ENCODE results near the gene TPPP2.
A peak's percentile ranks its signal among the peaks of the same experiment; 100 is the strongest.
"Not testable (repeated sequence)": the region's sequence is repeated elsewhere in the genome, so short reads cannot be mapped to it uniquely, and the experiment has no call there.

The TPPP2 gene

DNA sequence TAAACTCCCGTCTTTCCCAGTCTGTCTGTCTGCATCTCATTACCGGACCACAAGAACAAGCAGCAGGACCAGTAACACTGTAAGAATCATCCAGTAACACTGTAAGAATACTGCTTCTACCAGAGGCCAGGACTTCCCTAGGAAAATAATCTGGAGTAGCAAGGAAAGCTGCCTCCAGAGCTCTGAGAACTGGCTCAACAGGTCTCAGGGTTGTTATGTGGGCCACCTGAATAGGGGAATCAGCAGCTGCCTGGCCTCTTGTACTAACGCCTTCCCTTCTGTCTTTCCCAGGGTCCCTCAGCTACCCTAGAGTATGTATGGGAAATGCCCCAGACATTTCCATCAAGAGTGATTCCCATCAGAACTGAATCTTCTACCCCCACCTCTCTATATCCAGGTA, 31.9 kb upstream of the TPPP2 start:
- no peaks in the 10 kb centered on the region for H3K27me3 ChIP-seq (ENCODE audit: control insufficient read depth, insufficient read depth, low read length)
- peaks cover 38% of the 10 kb centered on the region for H3K36me3 ChIP-seq (ENCODE audit: control insufficient read depth, insufficient read depth, low read length)
- H3K4me3 ChIP-seq (ENCODE audit: low read depth, low read length): no peak overlapping the region
- H3K9ac ChIP-seq (ENCODE audit: low read length): no peak overlapping the region
- H3K4me1 ChIP-seq (ENCODE audit: control insufficient read depth, insufficient read depth, low read length): peaks cover 22% of the 10 kb centered on the region
- no peaks in the 10 kb centered on the region for H3K9me3 ChIP-seq (ENCODE audit: control insufficient read depth, insufficient read depth, low read depth, low read length)
- no peak overlapping the region for H3K27ac ChIP-seq (ENCODE audit: low read depth, low read length)

DNA sequence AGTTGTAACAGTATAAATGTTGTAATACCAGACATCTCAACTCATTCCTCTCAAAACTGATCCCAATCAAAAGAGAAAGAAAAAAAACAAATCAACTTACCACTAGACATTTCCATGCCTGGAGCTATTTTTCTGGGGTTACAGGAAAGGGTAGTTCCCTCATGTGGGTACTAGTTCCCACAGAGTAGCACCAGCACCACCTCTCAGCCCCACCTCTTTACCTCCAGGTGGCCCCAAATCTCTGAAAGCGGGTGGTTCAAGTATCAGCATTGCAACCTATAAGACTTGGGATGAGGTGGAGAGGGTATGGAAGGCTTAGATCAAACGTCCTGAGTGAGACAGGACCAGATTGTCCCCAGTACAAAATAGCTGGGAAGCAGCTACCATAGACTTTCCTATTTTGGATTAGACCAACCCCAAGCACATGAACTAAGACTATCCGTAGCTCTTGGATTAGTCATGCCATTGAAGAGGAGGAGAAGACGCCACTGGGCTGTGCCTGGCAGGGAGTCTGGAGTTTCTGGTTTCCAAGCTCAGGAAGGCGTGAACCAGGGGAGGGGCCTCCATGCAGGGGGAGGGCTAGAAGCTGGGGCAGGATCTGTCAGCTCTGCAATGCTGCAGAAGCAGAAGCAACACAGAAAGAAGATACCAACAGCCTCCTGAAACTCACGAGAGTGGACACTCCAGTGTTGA, 31.2 kb upstream of the TPPP2 start, which contains the start of gene SLC39A2:
Gene SLC39A2, plus strand, starts transcription at position 620 of the 693 bp plus-strand sequence. CDS start 154 bp downstream, outside the sequence.
- Histone ChIP-seq H3K9ac (ENCODE audit: low read length) (no peak within 1 kb of the TSS), H3K4me1 (ENCODE audit: control insufficient read depth, insufficient read depth, low read length) (peaks cover 22% of the 10 kb centered on the region), H3K36me3 (ENCODE audit: control insufficient read depth, insufficient read depth, low read length) (peaks cover 35% of the 10 kb centered on the region), H3K27ac (ENCODE audit: low read depth, low read length) (no peak within 1 kb of the TSS), H3K9me3 (ENCODE audit: control insufficient read depth, insufficient read depth, low read depth, low read length) (no peaks in the 10 kb centered on the region), H3K27me3 (ENCODE audit: control insufficient read depth, insufficient read depth, low read length) (no peaks in the 10 kb centered on the region), H3K4me3 (ENCODE audit: low read depth, low read length) (peak within 1 kb of the TSS; percentile 22; the same call in 1 of the 2 replicates)

DNA sequence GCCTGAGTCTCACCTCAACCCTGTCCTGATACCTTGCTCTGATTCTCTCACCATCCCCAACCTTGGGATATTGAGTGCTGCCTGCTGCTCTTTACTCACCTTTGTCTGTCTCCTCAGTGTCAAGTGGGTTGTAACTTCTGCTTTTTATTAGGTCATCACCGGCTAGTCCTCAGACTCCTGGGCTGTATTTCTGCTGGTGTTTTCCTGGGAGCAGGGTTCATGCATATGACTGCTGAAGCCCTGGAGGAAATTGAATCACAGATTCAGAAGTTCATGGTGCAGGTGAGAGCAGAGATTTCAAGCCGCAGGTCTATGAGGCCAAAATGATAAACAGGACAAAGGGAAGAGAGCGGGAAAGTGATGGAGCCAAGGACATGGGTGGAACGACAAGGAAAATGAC, 30.4 kb upstream of the TPPP2 start:
- Histone ChIP-seq H3K27me3 (ENCODE audit: control insufficient read depth, insufficient read depth, low read length) (no peaks in the 10 kb centered on the region), H3K27ac (ENCODE audit: low read depth, low read length) (no peak overlapping the region), H3K9me3 (ENCODE audit: control insufficient read depth, insufficient read depth, low read depth, low read length) (no peaks in the 10 kb centered on the region), H3K4me1 (ENCODE audit: control insufficient read depth, insufficient read depth, low read length) (peaks cover 22% of the 10 kb centered on the region), H3K4me3 (ENCODE audit: low read depth, low read length) (no peak overlapping the region; the same call in 1 of the 2 replicates), H3K36me3 (ENCODE audit: control insufficient read depth, insufficient read depth, low read length) (peaks cover 27% of the 10 kb centered on the region), H3K9ac (ENCODE audit: low read length) (no peak overlapping the region)

DNA sequence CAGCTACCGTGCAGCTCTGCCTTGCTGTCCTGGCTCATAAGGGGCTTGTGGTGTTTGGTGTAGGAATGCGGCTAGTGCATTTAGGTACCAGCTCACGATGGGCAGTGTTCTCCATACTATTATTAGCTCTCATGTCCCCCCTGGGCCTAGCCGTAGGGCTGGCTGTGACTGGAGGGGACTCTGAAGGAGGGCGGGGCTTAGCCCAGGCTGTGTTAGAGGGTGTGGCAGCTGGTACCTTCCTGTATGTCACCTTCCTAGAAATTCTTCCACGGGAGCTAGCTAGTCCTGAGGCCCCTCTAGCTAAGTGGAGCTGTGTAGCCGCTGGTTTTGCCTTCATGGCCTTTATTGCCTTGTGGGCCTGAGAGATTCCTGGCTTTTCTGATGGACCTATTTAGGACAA, 28.8 kb upstream of the TPPP2 start:
- H3K27ac ChIP-seq (ENCODE audit: low read depth, low read length): no peak overlapping the region
- H3K9me3 ChIP-seq (ENCODE audit: control insufficient read depth, insufficient read depth, low read depth, low read length): no peaks in the 10 kb centered on the region
- H3K27me3 ChIP-seq (ENCODE audit: control insufficient read depth, insufficient read depth, low read length): no peaks in the 10 kb centered on the region
- no peak overlapping the region for H3K9ac ChIP-seq (ENCODE audit: low read length)
- peaks cover 22% of the 10 kb centered on the region for H3K4me1 ChIP-seq (ENCODE audit: control insufficient read depth, insufficient read depth, low read length)
- H3K36me3 ChIP-seq (ENCODE audit: control insufficient read depth, insufficient read depth, low read length): peaks cover 11% of the 10 kb centered on the region
- H3K4me3 ChIP-seq (ENCODE audit: low read depth, low read length): no peak overlapping the region

DNA sequence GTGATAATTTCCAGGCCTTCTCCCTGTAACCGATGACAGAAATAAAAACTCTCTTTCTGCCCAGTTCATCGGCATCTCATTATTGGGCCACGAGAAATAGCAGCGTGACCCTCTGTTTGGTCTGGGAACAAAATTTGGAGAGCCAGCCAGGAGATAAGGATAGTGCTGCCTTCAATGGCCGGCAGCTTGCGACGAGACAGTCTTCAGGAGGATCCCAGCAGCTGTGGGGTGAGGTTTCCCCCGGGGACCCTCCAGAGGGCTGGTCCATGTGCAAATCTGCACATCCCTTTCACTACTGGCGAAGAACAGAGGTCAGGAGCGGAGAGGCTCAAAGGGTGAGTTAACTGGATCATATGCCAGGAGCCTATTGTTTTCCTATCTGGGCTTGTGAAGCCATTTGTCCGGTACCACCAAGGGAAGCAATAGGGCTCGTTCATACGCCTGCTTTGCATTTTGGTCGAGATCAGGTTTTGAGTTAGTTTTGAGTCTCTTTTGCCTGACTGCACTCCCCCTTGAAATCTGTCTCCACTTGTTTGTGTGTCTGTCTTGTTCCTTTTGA, 26.1 kb upstream of the TPPP2 start:
- H3K4me3 ChIP-seq (ENCODE audit: low read depth, low read length): no peak overlapping the region
- peaks cover 13% of the 10 kb centered on the region for H3K4me1 ChIP-seq (ENCODE audit: control insufficient read depth, insufficient read depth, low read length)
- H3K9ac ChIP-seq (ENCODE audit: low read length): no peak overlapping the region
- no peaks in the 10 kb centered on the region for H3K9me3 ChIP-seq (ENCODE audit: control insufficient read depth, insufficient read depth, low read depth, low read length)
- no peaks in the 10 kb centered on the region for H3K36me3 ChIP-seq (ENCODE audit: control insufficient read depth, insufficient read depth, low read length)
- no peaks in the 10 kb centered on the region for H3K27me3 ChIP-seq (ENCODE audit: control insufficient read depth, insufficient read depth, low read length)
- no peak overlapping the region for H3K27ac ChIP-seq (ENCODE audit: low read depth, low read length)

DNA sequence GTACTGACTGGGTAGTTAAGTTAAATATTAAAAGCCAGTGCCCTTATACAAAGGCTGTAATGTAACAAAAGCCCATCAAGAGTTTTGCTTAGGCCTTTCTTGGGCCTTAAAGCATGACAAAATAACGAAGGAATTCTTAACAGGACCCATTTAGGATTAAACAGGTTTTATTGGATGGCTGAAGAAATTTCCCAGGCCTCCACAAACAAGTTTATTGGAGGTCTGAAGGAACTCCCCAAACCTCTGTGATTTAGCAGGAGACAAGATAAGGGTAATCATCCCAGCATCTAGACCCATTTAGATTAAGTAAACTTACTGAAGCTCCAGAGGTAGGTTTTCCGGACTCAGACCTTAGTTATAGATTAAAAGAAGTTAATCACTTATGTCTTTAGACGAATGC, 20.3 kb upstream of the TPPP2 start:
- not testable (repeated sequence) for H3K27me3 ChIP-seq (ENCODE audit: control insufficient read depth, insufficient read depth, low read length); H3K4me1 ChIP-seq (ENCODE audit: control insufficient read depth, insufficient read depth, low read length); H3K36me3 ChIP-seq (ENCODE audit: control insufficient read depth, insufficient read depth, low read length); H3K27ac ChIP-seq (ENCODE audit: low read depth, low read length); H3K9me3 ChIP-seq (ENCODE audit: control insufficient read depth, insufficient read depth, low read depth, low read length); H3K9ac ChIP-seq (ENCODE audit: low read length); H3K4me3 ChIP-seq (ENCODE audit: low read depth, low read length)

DNA sequence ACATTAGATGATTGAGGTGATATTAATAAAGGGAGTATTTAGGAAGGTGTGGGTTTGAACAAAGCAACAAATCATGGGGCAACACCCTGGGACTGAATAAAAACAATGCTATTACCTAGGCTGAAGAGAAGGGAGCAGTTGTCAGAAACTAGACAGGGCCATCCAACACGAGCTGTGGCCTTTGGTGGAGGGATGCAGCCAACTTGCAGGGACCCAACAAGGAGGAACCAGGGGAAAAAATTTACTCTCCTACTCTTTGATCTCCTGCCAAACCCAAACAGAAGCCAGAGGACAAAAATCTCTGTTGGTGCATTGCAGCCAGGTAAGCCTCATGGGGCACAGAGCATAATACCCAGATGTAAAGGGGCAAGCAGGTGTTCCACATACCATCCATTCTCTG, 18.9 kb upstream of the TPPP2 start:
- Histone ChIP-seq H3K36me3 (ENCODE audit: control insufficient read depth, insufficient read depth, low read length) (no peaks in the 10 kb centered on the region), H3K27ac (ENCODE audit: low read depth, low read length) (no peak overlapping the region), H3K9me3 (ENCODE audit: control insufficient read depth, insufficient read depth, low read depth, low read length) (no peaks in the 10 kb centered on the region), H3K4me1 (ENCODE audit: control insufficient read depth, insufficient read depth, low read length) (peaks cover 4% of the 10 kb centered on the region), H3K27me3 (ENCODE audit: control insufficient read depth, insufficient read depth, low read length) (no peaks in the 10 kb centered on the region), H3K4me3 (ENCODE audit: low read depth, low read length) (no peak overlapping the region), H3K9ac (ENCODE audit: low read length) (no peak overlapping the region)

DNA sequence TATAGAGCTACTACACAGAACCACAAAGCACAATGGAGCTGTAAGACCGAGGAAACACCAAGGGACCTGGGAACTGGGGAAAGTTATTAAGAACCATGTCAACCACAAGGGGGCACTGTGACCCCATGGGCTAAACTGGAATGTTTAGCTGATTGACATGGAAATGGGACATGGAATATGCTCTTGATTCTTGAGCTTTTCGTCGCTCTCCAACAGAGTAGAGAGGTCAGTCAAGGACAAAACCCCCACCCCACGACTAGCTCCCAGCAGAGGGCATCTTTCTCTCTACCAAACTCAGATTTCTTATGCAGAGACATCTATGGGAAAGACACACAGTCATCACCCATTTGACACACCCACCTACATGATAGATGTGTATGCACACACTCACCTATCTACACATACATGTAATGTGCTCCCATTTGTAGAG, 15.2 kb upstream of the TPPP2 start:
- Histone ChIP-seq H3K4me3 (ENCODE audit: low read depth, low read length) (no peak overlapping the region), H3K36me3 (ENCODE audit: control insufficient read depth, insufficient read depth, low read length) (peaks cover 6% of the 10 kb centered on the region), H3K27ac (ENCODE audit: low read depth, low read length) (no peak overlapping the region), H3K4me1 (ENCODE audit: control insufficient read depth, insufficient read depth, low read length) (peaks cover 4% of the 10 kb centered on the region), H3K27me3 (ENCODE audit: control insufficient read depth, insufficient read depth, low read length) (no peaks in the 10 kb centered on the region), H3K9me3 (ENCODE audit: control insufficient read depth, insufficient read depth, low read depth, low read length) (no peaks in the 10 kb centered on the region), H3K9ac (ENCODE audit: low read length) (no peak overlapping the region)

DNA sequence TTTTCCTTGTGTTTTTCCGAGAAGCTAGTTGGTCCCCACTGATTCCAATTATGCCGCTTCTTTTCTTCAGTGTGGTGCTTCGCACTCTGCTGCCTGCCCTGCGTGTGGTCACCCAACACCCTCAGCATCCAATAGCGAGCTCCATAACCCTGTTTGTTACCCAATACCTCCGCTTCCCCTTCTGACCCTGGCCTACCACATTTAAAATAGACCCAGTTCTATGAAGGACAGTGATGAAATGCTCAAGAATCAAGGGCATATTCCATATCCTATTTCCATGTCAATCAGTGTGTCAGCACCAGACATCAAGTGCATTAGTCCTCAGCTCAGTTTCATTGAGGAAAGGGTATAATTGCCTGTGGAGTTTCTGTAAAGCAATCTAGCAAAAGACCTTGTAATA, 14.7 kb upstream of the TPPP2 start:
- Histone ChIP-seq H3K36me3 (ENCODE audit: control insufficient read depth, insufficient read depth, low read length) (peaks cover 6% of the 10 kb centered on the region), H3K4me1 (ENCODE audit: control insufficient read depth, insufficient read depth, low read length) (peaks cover 4% of the 10 kb centered on the region), H3K4me3 (ENCODE audit: low read depth, low read length) (no peak overlapping the region), H3K9ac (ENCODE audit: low read length) (no peak overlapping the region), H3K9me3 (ENCODE audit: control insufficient read depth, insufficient read depth, low read depth, low read length) (no peaks in the 10 kb centered on the region), H3K27me3 (ENCODE audit: control insufficient read depth, insufficient read depth, low read length) (no peaks in the 10 kb centered on the region), H3K27ac (ENCODE audit: low read depth, low read length) (no peak overlapping the region)

DNA sequence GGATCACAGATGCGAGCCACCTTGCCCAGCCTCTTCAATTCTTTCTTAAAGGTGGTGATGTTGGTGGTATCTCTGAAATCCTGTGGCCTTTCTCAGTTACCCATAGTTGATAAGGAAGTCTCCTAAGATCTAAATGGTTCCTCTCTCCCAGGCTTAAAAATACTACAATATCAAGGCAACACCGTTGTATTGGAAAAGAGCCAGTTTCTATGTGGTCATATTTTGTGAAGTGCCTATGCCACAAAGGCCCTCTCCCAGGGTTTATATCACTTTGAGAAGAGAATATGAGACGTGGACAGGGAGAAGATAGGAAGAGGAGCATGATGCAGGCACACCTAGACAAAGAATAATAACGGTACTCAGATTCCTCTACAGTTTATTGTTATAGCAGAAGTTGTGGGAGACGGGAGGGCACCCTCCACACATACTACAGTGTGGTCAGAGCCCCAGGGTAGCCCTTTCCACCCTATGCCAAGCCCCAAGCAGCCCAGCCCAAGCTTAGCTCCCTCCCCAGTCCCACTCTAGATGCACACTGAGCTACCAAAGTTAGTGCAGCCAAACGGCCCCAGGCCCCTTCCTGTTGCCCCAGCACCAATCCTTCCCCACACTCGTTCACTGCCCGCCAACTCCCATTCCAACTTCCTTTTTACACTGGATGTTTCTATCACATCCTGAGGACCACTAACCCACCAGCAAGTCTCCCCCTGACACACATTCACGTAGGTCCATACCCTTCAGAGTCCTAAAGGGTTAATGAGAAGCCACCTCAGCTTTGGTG, 13.4 kb upstream of the TPPP2 start:
- Histone ChIP-seq H3K9me3 (ENCODE audit: control insufficient read depth, insufficient read depth, low read depth, low read length) (no peaks in the 10 kb centered on the region), H3K4me1 (ENCODE audit: control insufficient read depth, insufficient read depth, low read length) (peaks cover 4% of the 10 kb centered on the region), H3K4me3 (ENCODE audit: low read depth, low read length) (no peak overlapping the region), H3K27ac (ENCODE audit: low read depth, low read length) (no peak overlapping the region), H3K27me3 (ENCODE audit: control insufficient read depth, insufficient read depth, low read length) (peaks cover under 1% of the 10 kb centered on the region; the same call in 1 of the 2 replicates), H3K9ac (ENCODE audit: low read length) (no peak overlapping the region), H3K36me3 (ENCODE audit: control insufficient read depth, insufficient read depth, low read length) (peaks cover 6% of the 10 kb centered on the region)

Data from HUES6 (cell line).